Measurements from ENCODE around the gene STEAP2.

Gene STEAP2

DNA sequence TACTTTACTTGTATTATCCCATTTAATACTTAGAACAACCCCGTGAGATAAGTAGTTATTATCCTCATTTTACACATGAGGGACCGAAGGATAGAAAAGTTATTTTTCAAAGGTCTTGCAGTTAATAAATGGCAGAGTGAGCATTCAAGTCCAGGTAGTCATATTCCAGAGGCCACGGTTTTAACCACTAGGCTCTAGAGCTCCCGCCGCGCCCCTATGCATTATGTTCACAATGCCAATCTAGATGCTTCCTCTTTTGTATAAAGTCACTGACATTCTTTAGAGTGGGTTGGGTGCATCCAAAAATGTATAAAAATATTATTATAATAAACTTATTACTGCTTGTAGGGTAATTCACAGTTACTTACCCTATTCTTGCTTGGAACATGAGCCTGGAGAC lies 22.0 kb downstream of the STEAP2 start:
- H3K27ac ChIP-seq, result no peak overlapping the region
- TF ChIP-seq, protein P1, sequence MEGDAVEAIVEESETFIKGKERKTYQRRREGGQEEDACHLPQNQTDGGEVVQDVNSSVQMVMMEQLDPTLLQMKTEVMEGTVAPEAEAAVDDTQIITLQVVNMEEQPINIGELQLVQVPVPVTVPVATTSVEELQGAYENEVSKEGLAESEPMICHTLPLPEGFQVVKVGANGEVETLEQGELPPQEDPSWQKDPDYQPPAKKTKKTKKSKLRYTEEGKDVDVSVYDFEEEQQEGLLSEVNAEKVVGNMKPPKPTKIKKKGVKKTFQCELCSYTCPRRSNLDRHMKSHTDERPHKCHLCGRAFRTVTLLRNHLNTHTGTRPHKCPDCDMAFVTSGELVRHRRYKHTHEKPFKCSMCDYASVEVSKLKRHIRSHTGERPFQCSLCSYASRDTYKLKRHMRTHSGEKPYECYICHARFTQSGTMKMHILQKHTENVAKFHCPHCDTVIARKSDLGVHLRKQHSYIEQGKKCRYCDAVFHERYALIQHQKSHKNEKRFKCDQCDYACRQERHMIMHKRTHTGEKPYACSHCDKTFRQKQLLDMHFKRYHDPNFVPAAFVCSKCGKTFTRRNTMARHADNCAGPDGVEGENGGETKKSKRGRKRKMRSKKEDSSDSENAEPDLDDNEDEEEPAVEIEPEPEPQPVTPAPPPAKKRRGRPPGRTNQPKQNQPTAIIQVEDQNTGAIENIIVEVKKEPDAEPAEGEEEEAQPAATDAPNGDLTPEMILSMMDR (IDR thresholded peaks at IDR 0.05), result no peak
- H3K4me3 ChIP-seq (ENCODE audit: low read depth in 1 of 2, low read length in 1 of 2), result no peak overlapping the region
- no peaks in the 10 kb centered on the region for H3K4me1 ChIP-seq (ENCODE audit: control insufficient read depth in 1 of 2, insufficient read depth in 1 of 2, low read depth in 1 of 2, low read length in 1 of 2)
- H3K36me3 ChIP-seq, result no peaks in the 10 kb centered on the region
- H3K27me3 ChIP-seq, result peaks cover 23% of the 10 kb centered on the region
- no peaks in the 10 kb centered on the region for H3K9me3 ChIP-seq

DNA sequence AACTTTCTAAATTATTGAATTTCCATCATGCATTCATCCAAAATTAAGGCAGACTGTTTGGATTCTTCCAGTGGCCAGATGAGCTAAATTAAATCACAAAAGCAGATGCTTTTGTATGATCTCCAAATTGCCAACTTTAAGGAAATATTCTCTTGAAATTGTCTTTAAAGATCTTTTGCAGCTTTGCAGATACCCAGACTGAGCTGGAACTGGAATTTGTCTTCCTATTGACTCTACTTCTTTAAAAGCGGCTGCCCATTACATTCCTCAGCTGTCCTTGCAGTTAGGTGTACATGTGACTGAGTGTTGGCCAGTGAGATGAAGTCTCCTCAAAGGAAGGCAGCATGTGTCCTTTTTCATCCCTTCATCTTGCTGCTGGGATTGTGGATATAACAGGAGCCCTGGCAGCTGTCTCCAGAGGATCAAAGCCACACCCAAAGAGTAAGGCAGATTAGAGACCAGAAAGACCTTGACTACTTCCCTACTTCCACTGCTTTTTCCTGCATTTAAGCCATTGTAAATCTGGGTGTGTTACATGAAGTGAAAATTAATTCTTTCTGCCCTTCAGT lies 25.3 kb downstream of the STEAP2 start:
- H3K4me3 ChIP-seq (ENCODE audit: low read depth in 1 of 2, low read length in 1 of 2), result no peak overlapping the region
- H3K27me3 ChIP-seq, result peaks cover 38% of the 10 kb centered on the region
- TF ChIP-seq, protein P1 (IDR thresholded peaks at IDR 0.05), result no peak
- no peaks in the 10 kb centered on the region for H3K36me3 ChIP-seq
- H3K4me1 ChIP-seq (ENCODE audit: control insufficient read depth in 1 of 2, insufficient read depth in 1 of 2, low read depth in 1 of 2, low read length in 1 of 2), result no peaks in the 10 kb centered on the region
- H3K9me3 ChIP-seq, result no peaks in the 10 kb centered on the region
- no peak overlapping the region for H3K27ac ChIP-seq

DNA sequence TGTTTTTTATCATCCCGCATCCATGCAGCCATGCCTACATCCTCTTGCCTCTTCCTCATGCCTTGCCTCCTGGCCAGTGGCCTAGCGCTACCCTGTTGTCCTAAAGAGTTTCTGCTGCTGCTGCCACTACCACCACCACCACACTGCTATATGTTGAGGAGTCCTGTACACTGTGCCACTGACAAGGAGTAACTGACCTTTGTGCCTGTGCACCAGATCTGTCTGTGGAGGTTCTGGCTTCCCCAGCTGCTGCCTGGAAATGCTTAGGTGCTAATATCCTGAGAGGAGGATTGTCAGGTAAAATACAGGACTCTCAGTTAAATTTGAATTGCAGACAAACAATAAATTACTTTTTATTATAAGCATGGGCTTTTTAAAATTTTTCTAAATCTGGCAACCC lies 26.5 kb downstream of the STEAP2 start:
- no peak overlapping the region for H3K4me3 ChIP-seq (ENCODE audit: low read depth in 1 of 2, low read length in 1 of 2)
- no peaks in the 10 kb centered on the region for H3K4me1 ChIP-seq (ENCODE audit: control insufficient read depth in 1 of 2, insufficient read depth in 1 of 2, low read depth in 1 of 2, low read length in 1 of 2)
- H3K27me3 ChIP-seq, result peaks cover 50% of the 10 kb centered on the region
- no peaks in the 10 kb centered on the region for H3K36me3 ChIP-seq
- TF ChIP-seq, protein P1 (IDR thresholded peaks at IDR 0.05), result no peak
- no peaks in the 10 kb centered on the region for H3K9me3 ChIP-seq
- H3K27ac ChIP-seq, result no peak overlapping the region

DNA sequence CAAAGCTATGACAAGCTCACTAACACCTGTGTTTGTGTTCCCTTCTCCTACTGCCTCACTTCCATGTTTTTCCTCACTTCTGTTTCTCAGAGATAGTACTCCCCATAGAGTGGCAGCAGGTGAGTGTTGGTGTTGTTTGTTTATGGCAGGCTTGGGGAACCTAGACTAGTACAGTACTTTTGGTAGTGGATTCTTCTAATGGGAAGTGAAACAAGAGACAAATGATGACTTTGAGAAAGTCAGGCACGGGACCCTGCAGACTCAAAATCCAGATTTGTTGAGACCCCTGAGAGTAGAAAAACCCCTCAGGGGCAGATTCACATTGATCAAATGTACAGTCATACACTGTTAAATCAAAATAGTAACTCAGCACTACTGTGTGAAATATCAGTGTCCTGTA lies 27.0 kb downstream of the STEAP2 start:
- H3K27me3 ChIP-seq, result peaks cover 56% of the 10 kb centered on the region
- no peaks in the 10 kb centered on the region for H3K9me3 ChIP-seq
- TF ChIP-seq, protein P1 (IDR thresholded peaks at IDR 0.05), result no peak

DNA sequence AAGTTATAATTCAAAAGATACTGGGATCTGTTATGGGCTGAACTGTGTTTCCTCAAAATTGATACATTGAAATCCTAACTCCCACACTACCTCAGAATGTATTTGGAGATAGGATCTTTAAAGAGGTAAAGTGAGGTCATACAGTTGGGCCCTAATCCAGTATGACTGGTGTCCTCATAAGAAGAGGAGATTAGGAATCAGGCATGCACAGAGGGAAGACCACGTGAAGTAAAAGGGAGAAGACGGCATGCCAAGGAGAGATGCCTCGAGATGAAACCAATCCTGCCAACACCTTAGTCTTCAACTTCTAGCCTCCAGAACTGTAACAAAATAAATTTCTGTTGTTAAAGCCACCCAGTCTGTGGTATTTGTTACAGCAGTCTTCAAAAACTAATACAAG lies 27.5 kb downstream of the STEAP2 start:
- TF ChIP-seq, protein P1 (IDR thresholded peaks at IDR 0.05), result no peak
- Histone ChIP-seq H3K4me3 (ENCODE audit: low read depth in 1 of 2, low read length in 1 of 2) (no peak overlapping the region), H3K9me3 (no peaks in the 10 kb centered on the region), H3K27ac (no peak overlapping the region), H3K36me3 (no peaks in the 10 kb centered on the region), H3K27me3 (peaks cover 60% of the 10 kb centered on the region), H3K4me1 (ENCODE audit: control insufficient read depth in 1 of 2, insufficient read depth in 1 of 2, low read depth in 1 of 2, low read length in 1 of 2) (no peaks in the 10 kb centered on the region)

More for the DNA sequence above, 27.0 kb downstream of the STEAP2 start:
- Histone ChIP-seq H3K27ac (no peak overlapping the region), H3K36me3 (no peaks in the 10 kb centered on the region), H3K4me1 (ENCODE audit: control insufficient read depth in 1 of 2, insufficient read depth in 1 of 2, low read depth in 1 of 2, low read length in 1 of 2) (no peaks in the 10 kb centered on the region), H3K4me3 (ENCODE audit: low read depth in 1 of 2, low read length in 1 of 2) (no peak overlapping the region)

Measured in neutrophil (primary cell).